ENCODE results near the gene RDX. TPM values are rescaled to one million over a fixed set of nuclear protein-coding genes. Genes with fewer than 3 reads are reported as not detected.

Gene RDX
- total RNA-seq, 1 donor from 2014 or later: 114 TPM

- no peak for DNase-seq
- intact Hi-C loops (cut with DNase I): no loop called here
- ATAC-seq (ENCODE audit: poor library complexity): no peak
Measured at GRCh38 chr11:110125632-110126031, 170.8 kb downstream of the RDX start.

Other genes starting within 250 kb of the RDX start
- gene ZC3H12C, start 203.2 kb downstream of the RDX start, total RNA-seq: 16.1 TPM
- gene FDX1, start 133.3 kb upstream of the RDX start, total RNA-seq: 21.7 TPM